ENCODE results near the gene KRTAP5-9. TPM values are rescaled to one million over a fixed set of nuclear protein-coding genes. Genes with fewer than 3 reads are reported as not detected.
A peak's percentile ranks its signal among the peaks of the same experiment; 100 is the strongest.
"Not testable (repeated sequence)": the region's sequence is repeated elsewhere in the genome, so short reads cannot be mapped to it uniquely, and the experiment has no call there.

Gene KRTAP5-9
- total and polyA plus RNA-seq, 2 donors from 2014 or later = 0.66 TPM; not detected in 1

DNA sequence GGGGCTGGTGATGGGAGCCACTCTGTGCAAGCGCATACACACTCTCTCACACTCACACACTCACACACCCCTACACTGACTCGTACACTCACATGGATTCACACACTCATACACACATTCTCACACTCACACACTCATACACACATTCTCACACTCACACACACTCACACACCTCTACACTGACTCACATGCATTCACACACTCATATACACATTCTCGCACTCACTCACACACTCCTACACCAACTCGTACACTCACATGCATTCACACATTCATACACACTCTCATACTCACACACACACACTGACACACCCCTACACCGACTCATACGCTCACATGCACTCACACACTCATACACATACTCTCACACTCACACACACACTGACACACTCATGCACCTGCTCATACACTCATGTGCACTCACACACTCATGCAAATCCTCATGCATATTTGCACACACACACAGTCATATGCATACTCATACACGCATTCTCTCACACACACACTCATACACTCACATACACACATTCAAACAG lies 29.3 kb downstream of the KRTAP5-9 start:
- no peaks in the 10 kb centered on the region for H3K4me1 ChIP-seq (ENCODE audit: control insufficient read depth in 2 of 3, insufficient read depth in 2 of 3, low read depth in 1 of 3, low read length in 3 of 3)
- H3K4me3 ChIP-seq (ENCODE audit: low read length in 3 of 3) = no peak overlapping the region
- intact Hi-C loops (cut with DNase I) = no loop called here
- TF ChIP-seq, protein P1, sequence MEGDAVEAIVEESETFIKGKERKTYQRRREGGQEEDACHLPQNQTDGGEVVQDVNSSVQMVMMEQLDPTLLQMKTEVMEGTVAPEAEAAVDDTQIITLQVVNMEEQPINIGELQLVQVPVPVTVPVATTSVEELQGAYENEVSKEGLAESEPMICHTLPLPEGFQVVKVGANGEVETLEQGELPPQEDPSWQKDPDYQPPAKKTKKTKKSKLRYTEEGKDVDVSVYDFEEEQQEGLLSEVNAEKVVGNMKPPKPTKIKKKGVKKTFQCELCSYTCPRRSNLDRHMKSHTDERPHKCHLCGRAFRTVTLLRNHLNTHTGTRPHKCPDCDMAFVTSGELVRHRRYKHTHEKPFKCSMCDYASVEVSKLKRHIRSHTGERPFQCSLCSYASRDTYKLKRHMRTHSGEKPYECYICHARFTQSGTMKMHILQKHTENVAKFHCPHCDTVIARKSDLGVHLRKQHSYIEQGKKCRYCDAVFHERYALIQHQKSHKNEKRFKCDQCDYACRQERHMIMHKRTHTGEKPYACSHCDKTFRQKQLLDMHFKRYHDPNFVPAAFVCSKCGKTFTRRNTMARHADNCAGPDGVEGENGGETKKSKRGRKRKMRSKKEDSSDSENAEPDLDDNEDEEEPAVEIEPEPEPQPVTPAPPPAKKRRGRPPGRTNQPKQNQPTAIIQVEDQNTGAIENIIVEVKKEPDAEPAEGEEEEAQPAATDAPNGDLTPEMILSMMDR (IDR thresholded peaks at IDR 0.05; ENCODE audit: borderline replicate concordance, extremely low read depth, insufficient read depth) = no peak
- DNase-seq (no peak), FAIRE-seq (no peak)
- H3K27ac ChIP-seq (ENCODE audit: low read depth in 2 of 2, low read length in 2 of 2) = no peak overlapping the region
- H3K27me3 ChIP-seq (ENCODE audit: control insufficient read depth, insufficient read depth, low read length) = no peaks in the 10 kb centered on the region
- no peaks in the 10 kb centered on the region for H3K9me3 ChIP-seq (ENCODE audit: control insufficient read depth in 2 of 3, insufficient read depth in 1 of 3, low read length in 3 of 3)
- no peak overlapping the region for H3K9ac ChIP-seq (ENCODE audit: low read length in 3 of 3)
- H3K36me3 ChIP-seq (ENCODE audit: control insufficient read depth in 2 of 3, insufficient read depth in 3 of 3, low read length in 3 of 3) = no peaks in the 10 kb centered on the region

DNA sequence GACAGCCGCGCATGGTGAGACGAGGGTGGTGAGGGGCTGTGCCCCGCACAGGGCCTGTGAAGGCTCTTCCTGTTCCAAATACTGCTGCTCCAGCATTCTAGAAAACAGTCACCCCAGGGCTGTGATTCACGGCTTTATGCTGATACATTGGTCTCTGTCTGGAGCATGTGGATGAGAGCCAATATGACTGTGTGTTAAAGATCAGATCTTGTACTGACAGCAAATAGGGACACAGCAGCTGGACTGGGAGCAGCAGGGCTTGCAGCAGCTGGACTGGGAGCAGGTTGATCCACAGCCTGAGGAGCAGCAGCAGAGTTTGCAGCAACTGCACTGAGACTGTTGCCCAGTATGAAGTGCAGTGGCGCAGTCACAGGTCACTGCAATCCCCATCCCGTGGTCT lies 31.3 kb downstream of the KRTAP5-9 start:
- FAIRE-seq; H3K4me1 ChIP-seq (ENCODE audit: control insufficient read depth in 2 of 3, insufficient read depth in 2 of 3, low read depth in 1 of 3, low read length in 3 of 3); H3K36me3 ChIP-seq (ENCODE audit: control insufficient read depth in 2 of 3, insufficient read depth in 3 of 3, low read length in 3 of 3); intact Hi-C loops (cut with DNase I); H3K27me3 ChIP-seq (ENCODE audit: control insufficient read depth, insufficient read depth, low read length); DNase-seq; H3K9me3 ChIP-seq (ENCODE audit: control insufficient read depth in 2 of 3, insufficient read depth in 1 of 3, low read length in 3 of 3); H3K4me3 ChIP-seq (ENCODE audit: low read length in 3 of 3); H3K9ac ChIP-seq (ENCODE audit: low read length in 3 of 3); H3K27ac ChIP-seq (ENCODE audit: low read depth in 2 of 2, low read length in 2 of 2): not testable (repeated sequence)

DNA sequence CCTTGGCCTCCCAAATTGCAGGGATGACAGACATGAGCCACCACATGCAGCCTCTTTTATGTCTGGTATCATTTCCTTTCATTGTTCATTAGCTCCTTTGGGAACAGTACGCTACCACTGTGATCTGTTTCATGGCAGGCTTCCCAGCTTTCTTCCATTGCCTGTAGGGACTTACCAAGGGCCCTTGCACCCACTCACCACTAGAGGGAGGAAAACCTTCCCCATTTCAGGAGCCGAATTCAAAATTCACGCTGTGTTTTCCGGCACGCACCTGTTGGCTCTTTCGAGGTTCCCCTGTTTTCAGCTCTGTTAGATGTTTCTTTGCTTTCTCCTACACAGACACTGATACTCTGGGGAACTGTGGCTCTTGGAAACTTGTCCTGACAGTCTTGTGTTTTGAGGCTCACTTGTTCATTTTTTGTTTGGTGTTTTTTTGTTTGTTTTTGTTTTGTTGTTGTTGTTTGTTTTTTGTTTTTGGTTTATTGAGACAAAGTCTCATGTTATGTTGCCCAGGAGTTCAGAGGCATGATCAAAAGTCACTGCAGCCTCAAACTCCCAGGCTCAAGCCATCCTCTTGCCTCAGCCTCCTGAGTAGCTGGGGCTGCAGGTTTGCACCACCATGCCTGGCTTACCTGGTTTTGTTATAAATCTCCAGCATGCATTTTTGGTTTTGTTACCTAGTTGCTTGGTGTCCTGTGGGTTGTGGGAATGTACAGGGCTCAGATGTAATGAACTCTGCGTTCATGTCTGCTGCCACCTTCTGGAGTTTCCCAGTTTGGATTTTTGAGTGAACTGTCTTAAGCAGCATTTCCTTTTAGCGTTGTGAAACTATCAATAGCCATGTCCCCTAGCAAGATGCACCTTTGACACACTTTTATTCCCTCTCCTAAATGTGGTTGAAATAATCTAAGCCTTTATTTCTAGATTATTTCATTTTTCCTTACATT lies 32.1 kb downstream of the KRTAP5-9 start:
- Histone ChIP-seq H3K27me3 (ENCODE audit: control insufficient read depth, insufficient read depth, low read length) (no peaks in the 10 kb centered on the region), H3K27ac (ENCODE audit: low read depth in 2 of 2, low read length in 2 of 2) (no peak overlapping the region), H3K4me3 (ENCODE audit: low read length in 3 of 3) (no peak overlapping the region), H3K4me1 (ENCODE audit: control insufficient read depth in 2 of 3, insufficient read depth in 2 of 3, low read depth in 1 of 3, low read length in 3 of 3) (no peaks in the 10 kb centered on the region), H3K9me3 (ENCODE audit: control insufficient read depth in 2 of 3, insufficient read depth in 1 of 3, low read length in 3 of 3) (no peaks in the 10 kb centered on the region), H3K36me3 (ENCODE audit: control insufficient read depth in 2 of 3, insufficient read depth in 3 of 3, low read length in 3 of 3) (no peaks in the 10 kb centered on the region), H3K9ac (ENCODE audit: low read length in 3 of 3) (no peak overlapping the region)
- FAIRE-seq (no peak), DNase-seq (peak in 4 of 5 donors; percentile 47 to 67 (median 62))
- intact Hi-C loops (cut with DNase I) = no loop called here
- TF ChIP-seq, protein P1 (IDR thresholded peaks at IDR 0.05; ENCODE audit: borderline replicate concordance, extremely low read depth, insufficient read depth) = peak; percentile 63

DNA sequence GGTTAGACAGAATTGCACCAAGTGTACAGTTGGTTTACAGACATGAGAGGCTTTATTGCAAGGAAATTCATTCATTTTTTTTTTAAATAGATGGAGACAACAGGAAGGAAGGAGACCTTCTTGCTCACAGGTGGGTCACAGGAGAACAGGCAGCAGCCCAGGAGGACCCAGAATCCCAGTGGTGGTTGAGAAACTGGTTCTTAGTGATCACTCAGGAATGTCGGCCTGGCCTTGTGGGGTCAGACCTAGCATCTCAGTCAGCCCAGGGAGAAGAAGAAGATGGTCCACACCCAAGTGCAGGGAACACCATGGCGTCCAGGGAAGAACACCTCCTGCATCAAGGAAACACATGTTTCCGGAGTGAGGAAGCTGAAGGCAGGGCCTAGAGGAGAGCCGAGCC lies 33.6 kb downstream of the KRTAP5-9 start:
- Histone ChIP-seq H3K4me1 (ENCODE audit: control insufficient read depth in 2 of 3, insufficient read depth in 2 of 3, low read depth in 1 of 3, low read length in 3 of 3) (no peaks in the 10 kb centered on the region), H3K4me3 (ENCODE audit: low read length in 3 of 3) (no peak overlapping the region), H3K9ac (ENCODE audit: low read length in 3 of 3) (no peak overlapping the region), H3K27me3 (ENCODE audit: control insufficient read depth, insufficient read depth, low read length) (no peaks in the 10 kb centered on the region), H3K36me3 (ENCODE audit: control insufficient read depth in 2 of 3, insufficient read depth in 3 of 3, low read length in 3 of 3) (no peaks in the 10 kb centered on the region), H3K27ac (ENCODE audit: low read depth in 2 of 2, low read length in 2 of 2) (no peak overlapping the region), H3K9me3 (ENCODE audit: control insufficient read depth in 2 of 3, insufficient read depth in 1 of 3, low read length in 3 of 3) (no peaks in the 10 kb centered on the region)
- no peak for FAIRE-seq
- DNase-seq = no peak
- intact Hi-C loops (cut with DNase I) = no loop called here
- TF ChIP-seq, protein P1 (IDR thresholded peaks at IDR 0.05; ENCODE audit: borderline replicate concordance, extremely low read depth, insufficient read depth) = no peak
